ENCODE results near the gene MAP3K20. TPM values are rescaled to one million over a fixed set of nuclear protein-coding genes. Genes with fewer than 3 reads are reported as not detected.
"Not testable (repeated sequence)": the region's sequence is repeated elsewhere in the genome, so short reads cannot be mapped to it uniquely, and the experiment has no call there.

The MAP3K20 gene
- total RNA-seq, 2 donors from 2014 or later: 138 to 167 TPM

DNA sequence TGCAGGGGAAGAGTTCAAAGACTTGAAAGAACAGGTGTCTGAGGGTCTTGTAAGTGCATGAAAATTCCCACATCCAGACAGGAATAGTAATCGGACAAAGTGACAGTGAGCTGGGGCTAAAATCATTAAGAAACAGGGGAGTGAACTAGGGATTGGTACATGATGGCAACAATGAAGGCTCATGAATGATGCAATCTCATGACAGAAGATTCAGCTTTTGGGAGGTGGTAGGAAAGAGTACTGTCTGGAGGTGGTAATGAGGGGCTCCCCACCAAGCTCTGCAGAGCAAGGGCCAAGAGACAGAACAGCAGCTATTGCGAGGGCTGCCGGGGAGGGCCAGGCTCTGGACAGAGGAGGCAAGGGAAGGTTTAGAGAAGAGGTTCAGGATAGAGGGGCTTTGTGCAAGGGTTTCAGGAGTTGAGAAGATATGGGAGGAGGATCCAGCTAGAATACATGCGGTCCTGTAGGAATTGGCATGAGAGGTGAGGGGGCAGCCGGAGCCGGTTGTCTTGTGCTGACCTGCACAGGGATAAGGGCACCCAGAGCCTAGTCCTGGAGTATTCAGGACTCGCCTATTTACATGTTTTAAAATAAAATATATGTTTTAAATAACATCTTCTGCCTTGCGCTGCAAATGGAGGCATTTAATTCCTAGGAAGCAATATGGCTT is 31.4 kb downstream of the MAP3K20 start:
- DNase-seq (ENCODE audit: low spot score): no peak
- intact Hi-C loops (cut with DNase I): no loop called here

- no peak for DNase-seq (ENCODE audit: low spot score)
- intact Hi-C loops (cut with DNase I): no loop called here
These were observed 32.0 kb downstream of the MAP3K20 start for GRCh38 chr2:173107629-173108022.

DNA sequence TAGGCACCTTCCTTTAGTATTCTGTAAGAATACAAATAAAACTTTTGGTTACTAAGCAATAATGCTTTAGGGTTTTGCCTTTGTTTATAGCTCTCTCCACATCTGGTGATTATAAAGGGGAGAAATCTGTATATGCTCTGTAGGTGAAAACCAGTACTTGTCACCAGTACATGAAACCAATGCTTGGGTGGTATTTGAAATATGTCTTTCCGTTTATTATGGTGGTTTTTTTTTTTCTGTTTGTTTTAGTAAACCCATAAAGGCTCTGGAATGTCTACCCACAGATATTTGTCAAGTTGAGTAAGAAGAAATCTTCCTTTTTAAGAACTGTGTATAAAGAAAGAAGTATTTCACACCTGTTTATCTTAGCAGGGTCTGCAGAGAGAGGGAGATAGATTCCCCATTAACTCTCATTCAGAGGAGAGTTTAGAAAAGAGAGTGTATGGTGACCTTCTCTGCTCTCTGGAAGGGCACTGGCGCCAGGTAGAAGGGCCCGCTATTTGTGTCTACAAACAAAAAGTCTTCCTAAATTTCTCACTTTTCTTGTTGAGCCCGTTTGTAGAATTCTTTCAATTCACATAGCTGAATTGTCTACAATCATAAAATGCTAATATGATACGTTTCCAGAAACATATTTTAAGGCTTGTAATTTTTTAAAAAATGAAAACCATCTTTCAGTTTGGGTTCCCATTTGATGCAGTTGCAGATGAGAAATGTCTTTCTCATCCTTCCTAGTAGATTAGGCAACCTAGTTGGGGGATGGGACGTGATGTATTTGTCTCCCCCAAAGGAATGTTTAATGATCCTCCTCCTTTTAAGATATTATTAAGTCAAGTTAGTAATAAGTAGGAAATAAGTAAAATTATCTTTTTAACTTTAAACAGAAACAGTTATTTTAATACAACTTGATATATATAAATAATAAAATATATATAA is 33.9 kb downstream of the MAP3K20 start:
- intact Hi-C loops (cut with DNase I): loop anchor here in 1 of 2 donors (2.0 kb wide), 1 partner anchor 51 kb away; no protein-coding TSS in a partner anchor
- no peak for DNase-seq (ENCODE audit: low spot score)

- intact Hi-C loops (cut with DNase I): no loop called here
- DNase-seq (ENCODE audit: low spot score): no peak
These were observed 42.0 kb downstream of the MAP3K20 start for GRCh38 chr2:173117678-173118077.

- intact Hi-C loops (cut with DNase I): no loop called here
- DNase-seq (ENCODE audit: low spot score): no peak
These were observed 42.7 kb downstream of the MAP3K20 start for GRCh38 chr2:173118395-173118794.

- intact Hi-C loops (cut with DNase I): no loop called here
- DNase-seq (ENCODE audit: low spot score): peak; percentile 59
These were observed 43.6 kb downstream of the MAP3K20 start for GRCh38 chr2:173119069-173119807.

DNA sequence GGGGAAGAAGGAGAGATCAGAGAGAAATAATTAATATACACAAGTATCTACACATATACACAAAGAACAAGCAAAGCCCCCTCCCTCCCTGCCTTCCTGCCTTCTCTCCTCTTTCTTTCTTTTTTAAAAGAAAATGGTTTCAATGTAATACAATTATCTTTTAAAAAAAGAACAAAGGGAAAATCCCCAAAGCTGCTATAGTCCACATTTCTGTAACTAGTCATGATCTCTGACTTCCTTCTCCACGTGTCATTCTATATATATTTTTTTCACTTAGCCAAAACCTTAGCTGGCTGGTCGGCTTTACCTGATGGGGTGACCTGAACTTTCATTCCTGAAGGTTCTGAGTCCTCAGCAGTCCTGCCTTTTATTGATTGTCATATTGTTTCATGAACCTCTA is 44.3 kb downstream of the MAP3K20 start:
- DNase-seq (ENCODE audit: low spot score): no peak

DNA sequence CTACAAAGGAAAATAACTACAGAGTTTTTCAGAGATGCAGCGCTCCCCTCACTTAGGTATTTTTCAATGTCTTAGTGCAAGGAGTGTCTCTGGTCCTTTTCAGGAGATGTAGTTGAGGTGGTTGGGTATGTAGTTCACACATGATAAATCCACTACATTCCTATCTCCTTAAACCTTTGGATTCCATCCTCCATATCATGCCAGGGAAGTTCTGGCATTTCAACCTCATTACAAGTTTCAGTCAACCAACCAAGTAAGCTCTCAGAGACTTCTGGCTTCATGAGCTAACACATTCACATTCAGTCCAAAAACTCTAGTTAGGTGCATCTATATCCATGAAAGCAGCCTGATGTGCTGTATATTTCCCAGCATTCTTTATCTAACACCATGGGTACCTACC is 47.3 kb downstream of the MAP3K20 start:
- no peak for DNase-seq (ENCODE audit: low spot score)
- intact Hi-C loops (cut with DNase I): no loop called here

More for the DNA sequence above, 44.3 kb downstream of the MAP3K20 start:
- intact Hi-C loops (cut with DNase I): no loop called here

DNA sequence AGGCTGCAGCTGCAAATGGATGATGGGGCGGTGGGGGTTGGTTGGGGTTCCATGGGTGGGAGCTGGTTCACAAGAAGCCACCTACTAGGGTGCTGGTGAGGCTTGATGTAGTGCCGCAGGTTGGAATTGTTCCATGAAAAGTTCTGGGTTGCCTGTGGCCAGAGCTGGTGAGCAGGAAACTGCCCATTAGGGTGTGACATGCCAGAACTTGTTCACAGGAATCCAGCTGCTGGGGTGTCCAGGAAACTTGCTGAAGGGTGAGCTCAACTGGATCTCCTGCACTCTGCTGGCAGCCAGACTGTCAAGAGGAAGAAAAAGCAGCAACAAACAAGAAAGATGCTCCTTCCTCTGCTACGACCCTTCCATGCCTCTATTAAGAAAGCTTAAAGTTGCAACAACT is 48.8 kb downstream of the MAP3K20 start:
- intact Hi-C loops (cut with DNase I): no loop called here
- no peak for DNase-seq (ENCODE audit: low spot score)

DNA sequence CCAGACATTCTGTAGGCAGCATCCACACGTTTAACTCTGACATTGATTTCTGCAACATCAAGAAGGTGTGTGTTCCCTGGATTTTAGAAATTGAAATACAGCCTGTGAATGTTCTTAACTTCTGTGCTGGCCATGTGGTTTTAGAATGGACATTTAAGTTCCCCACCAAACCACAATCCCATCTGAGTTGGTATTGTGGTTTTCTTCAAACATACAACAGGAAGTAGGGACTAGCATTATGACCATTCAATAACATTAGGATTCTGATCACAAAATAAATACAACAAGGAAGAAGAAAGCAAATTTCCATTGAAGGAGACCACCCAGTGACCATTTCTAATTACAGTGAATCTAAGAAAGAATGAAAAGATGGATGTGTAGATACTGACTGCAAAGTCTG is 51.2 kb downstream of the MAP3K20 start:
- intact Hi-C loops (cut with DNase I): no loop called here
- DNase-seq (ENCODE audit: low spot score): no peak

DNA sequence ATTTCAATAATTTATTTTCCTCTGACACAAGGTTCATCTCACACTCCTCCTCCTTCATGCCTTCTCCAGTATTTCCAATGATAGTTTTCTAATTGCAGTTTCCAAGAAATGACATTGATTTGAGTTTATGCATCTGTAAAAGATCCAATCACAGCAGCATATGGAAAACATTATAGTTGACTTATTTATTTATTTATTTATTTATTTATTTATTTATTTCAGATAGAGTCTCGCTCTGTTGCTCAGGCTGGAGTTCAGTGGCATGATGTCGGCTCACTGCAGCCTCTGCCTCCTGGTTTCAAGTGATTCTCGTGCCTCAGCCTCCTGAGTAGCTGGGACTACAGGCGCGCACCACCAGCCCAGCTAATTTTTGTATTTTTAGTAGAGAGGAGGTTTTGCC is 52.5 kb downstream of the MAP3K20 start:
- DNase-seq (ENCODE audit: low spot score); intact Hi-C loops (cut with DNase I): not testable (repeated sequence)

DNA sequence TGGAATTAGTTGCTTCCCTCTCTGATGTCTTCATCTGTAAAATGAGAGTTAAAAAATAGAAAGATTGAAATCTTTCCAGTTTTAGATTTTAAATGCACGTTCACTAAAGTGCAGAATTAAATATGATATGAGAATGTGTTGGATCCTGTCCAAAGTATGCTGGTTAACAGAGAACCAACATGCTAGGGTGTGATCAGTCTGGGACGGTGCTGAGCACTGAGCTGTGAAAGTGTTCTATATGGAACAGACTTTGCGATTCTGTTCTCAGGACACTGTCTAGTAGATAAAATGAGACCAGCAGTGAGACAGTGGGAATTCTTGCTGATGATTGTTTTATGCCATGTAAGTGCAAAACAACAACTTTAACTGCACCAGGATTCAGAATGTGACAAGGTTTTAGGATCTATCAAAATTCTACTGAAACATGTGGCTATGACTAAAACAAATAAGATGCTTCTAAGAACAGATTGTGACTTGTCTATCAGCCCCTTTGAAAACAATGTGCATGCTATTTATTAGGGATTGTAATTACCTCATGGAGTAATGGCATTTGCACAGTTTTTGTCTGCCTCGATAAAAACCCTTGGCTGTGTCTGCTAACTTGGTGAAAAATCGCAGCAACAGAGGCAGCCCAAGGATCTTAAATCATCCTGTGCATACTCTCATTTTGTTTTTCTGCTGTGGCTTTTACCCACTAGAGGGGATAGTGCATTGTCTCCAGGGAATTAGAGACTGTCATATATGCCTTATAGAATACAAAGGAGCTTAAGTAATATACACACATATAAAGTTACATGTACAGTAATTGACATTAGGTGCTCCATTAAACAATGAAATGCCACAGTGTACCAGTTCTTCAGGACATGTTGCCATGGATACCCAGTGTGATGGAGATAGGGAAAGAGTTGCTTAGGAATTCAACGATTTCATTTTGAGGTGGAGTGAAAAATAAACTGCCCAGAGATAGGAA is 55.1 kb downstream of the MAP3K20 start:
- DNase-seq (ENCODE audit: low spot score): no peak
- intact Hi-C loops (cut with DNase I): no loop called here

GRCh38 chr2:173132531-173132930 is 56.9 kb downstream of the MAP3K20 start:
- DNase-seq (ENCODE audit: low spot score): no peak
- intact Hi-C loops (cut with DNase I): loop anchor here in 1 of 2 donors (1.0 kb wide), 1 partner anchor 40 kb away; no protein-coding TSS in a partner anchor

GRCh38 chr2:173134703-173135102 is 59.1 kb downstream of the MAP3K20 start:
- intact Hi-C loops (cut with DNase I): no loop called here
- no peak for DNase-seq (ENCODE audit: low spot score)

DNA sequence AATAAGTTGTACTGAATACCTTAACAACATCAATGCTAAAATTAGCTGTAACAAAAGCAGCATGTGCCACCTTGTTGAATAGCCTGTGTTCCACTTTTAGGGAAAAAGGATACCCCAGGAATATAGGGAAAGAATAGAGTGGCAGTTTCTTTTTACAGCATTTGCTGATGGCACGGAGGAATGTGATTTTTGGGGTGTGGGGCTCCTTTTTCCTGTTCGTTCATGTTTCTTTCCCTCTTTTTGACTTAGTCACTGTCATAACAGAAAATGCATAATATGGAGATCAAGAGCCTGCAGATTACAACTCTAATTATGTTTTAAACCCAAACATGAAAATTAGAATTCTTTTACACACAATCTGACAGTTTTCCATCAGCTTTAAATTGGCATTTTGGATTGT is 60.4 kb downstream of the MAP3K20 start:
- intact Hi-C loops (cut with DNase I): no loop called here
- no peak for DNase-seq (ENCODE audit: low spot score)

DNA sequence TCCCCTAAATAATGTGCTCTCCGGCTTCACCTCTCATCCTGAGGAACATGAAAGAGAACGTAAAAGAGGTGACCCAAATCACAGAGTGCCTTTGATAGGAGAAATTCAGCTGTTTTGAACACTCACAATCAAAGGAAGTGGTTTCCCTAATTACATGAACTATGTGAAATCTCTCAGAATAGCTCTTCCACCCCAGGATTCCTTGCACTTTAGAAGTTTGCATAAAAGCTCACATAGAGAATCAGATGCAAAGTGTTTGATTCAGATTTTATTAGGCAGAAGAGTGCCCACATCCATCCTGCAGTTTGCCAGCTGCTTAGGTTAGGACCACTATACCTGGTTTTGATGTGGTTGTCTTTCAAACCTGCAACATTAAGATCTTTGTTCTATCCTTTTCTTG is 61.0 kb downstream of the MAP3K20 start:
- DNase-seq (ENCODE audit: low spot score): no peak
- intact Hi-C loops (cut with DNase I): no loop called here

GRCh38 chr2:173137610-173138009 is 62.0 kb downstream of the MAP3K20 start:
- no peak for DNase-seq (ENCODE audit: low spot score)
- intact Hi-C loops (cut with DNase I): no loop called here

GRCh38 chr2:173138962-173139361 is 63.3 kb downstream of the MAP3K20 start:
- intact Hi-C loops (cut with DNase I): no loop called here

GRCh38 chr2:173141666-173142065 is 66.0 kb downstream of the MAP3K20 start:
- no peak for DNase-seq (ENCODE audit: low spot score)
- intact Hi-C loops (cut with DNase I): no loop called here

More at GRCh38 chr2:173138962-173139361, 63.3 kb downstream of the MAP3K20 start:
- no peak for DNase-seq (ENCODE audit: low spot score)

All from posterior vena cava (tissue), 2 donors.